ENCODE data around the gene PCYT1B. TPM values are rescaled to one million over a fixed set of nuclear protein-coding genes. Genes with fewer than 3 reads are reported as not detected.
"Not testable (repeated sequence)": the region's sequence is repeated elsewhere in the genome, so short reads cannot be mapped to it uniquely, and the experiment has no call there.

Gene PCYT1B
- total RNA-seq: under 1 TPM; 0.11 to 0.13 TPM

GRCh38 chrX:24647257-24648058, at the start of gene PCYT1B:
Gene PCYT1B, minus strand, starts transcription at chrX:24647347. Its CDS starts 242 bp downstream, at chrX:24647105.
- POLR2A ChIA-PET: no interaction called here
- CTCF ChIA-PET: no interaction called here

GRCh38 chrX:24696294-24696693, 49.1 kb upstream of the PCYT1B start:
- POLR2A ChIA-PET: no interaction called here
- CTCF ChIA-PET: interaction anchor here (0.5 kb wide), 1 partner anchor 680 kb away, joined by 4 read pairs; no protein-coding TSS in a partner anchor

GRCh38 chrX:24694825-24695224, 47.7 kb upstream of the PCYT1B start:
- ChIA-PET POLR2A (interaction anchor here (0.8 kb wide), 1 partner anchor 8 kb away, joined by 3 read pairs; no protein-coding TSS in a partner anchor), CTCF (no interaction called here)

- POLR2A ChIA-PET: interaction anchor here (0.6 to 0.8 kb wide), 2 partner anchors 9 kb away, joined by 3 read pairs; no protein-coding TSS in a partner anchor
- CTCF ChIA-PET: no interaction called here
These were observed 46.5 kb upstream of the PCYT1B start, which contains the start of gene POLA1 for GRCh38 chrX:24693453-24694202. Gene POLA1, plus strand, starts transcription at chrX:24693918. Its CDS starts 44 bp downstream, at chrX:24693962.

GRCh38 chrX:24692305-24692704, 45.2 kb upstream of the PCYT1B start:
- ChIA-PET POLR2A (no interaction called here), CTCF (no interaction called here)

- CTCF ChIA-PET: no interaction called here
- POLR2A ChIA-PET: no interaction called here
These were observed 36.9 kb upstream of the PCYT1B start for GRCh38 chrX:24684048-24684447.

GRCh38 chrX:24682739-24683432, 35.7 kb upstream of the PCYT1B start:
- POLR2A ChIA-PET: no interaction called here
- CTCF ChIA-PET: interaction anchor here (0.5 to 0.7 kb wide), 2 partner anchors 193 to 219 kb away, joined by 3 read pairs; no protein-coding TSS in a partner anchor

- POLR2A ChIA-PET: no interaction called here
- CTCF ChIA-PET: interaction anchor here (0.6 to 0.7 kb wide), 2 partner anchors 67 to 802 kb away, joined by 3 read pairs; no protein-coding TSS in a partner anchor
These were observed 29.4 kb upstream of the PCYT1B start for GRCh38 chrX:24676403-24677024.

GRCh38 chrX:24673424-24673823, 26.3 kb upstream of the PCYT1B start:
- ChIA-PET POLR2A (no interaction called here), CTCF (no interaction called here)

- POLR2A ChIA-PET: no interaction called here
- CTCF ChIA-PET: no interaction called here
These were observed 25.6 kb upstream of the PCYT1B start for GRCh38 chrX:24672701-24673190.

GRCh38 chrX:24668111-24668510, 21.0 kb upstream of the PCYT1B start:
- ChIA-PET CTCF (no interaction called here), POLR2A (no interaction called here)

- CTCF ChIA-PET: no interaction called here
These were observed 15.2 kb upstream of the PCYT1B start for GRCh38 chrX:24662352-24662751.

GRCh38 chrX:24661292-24661691, 14.1 kb upstream of the PCYT1B start:
- CTCF ChIA-PET: no interaction called here
- POLR2A ChIA-PET: no interaction called here

More at GRCh38 chrX:24662352-24662751, 15.2 kb upstream of the PCYT1B start:
- POLR2A ChIA-PET: no interaction called here

- ChIA-PET CTCF (no interaction called here), POLR2A (no interaction called here)
These were observed 12.5 kb upstream of the PCYT1B start for GRCh38 chrX:24659646-24660045.

- ChIA-PET POLR2A (no interaction called here), CTCF (no interaction called here)
These were observed 12.0 kb upstream of the PCYT1B start for GRCh38 chrX:24659106-24659505.

- ChIA-PET CTCF (no interaction called here), POLR2A (no interaction called here)
These were observed 11.3 kb upstream of the PCYT1B start for GRCh38 chrX:24658421-24658820.

- ChIA-PET CTCF (no interaction called here), POLR2A (no interaction called here)
These were observed 10.7 kb upstream of the PCYT1B start for GRCh38 chrX:24657671-24658386.

GRCh38 chrX:24655679-24656078, 8.5 kb upstream of the PCYT1B start:
- CTCF ChIA-PET: interaction anchor here (0.9 kb wide), 1 partner anchor 259 kb away, joined by 6 read pairs; no protein-coding TSS in a partner anchor
- POLR2A ChIA-PET: not testable (repeated sequence)

- ChIA-PET POLR2A (no interaction called here), CTCF (no interaction called here)
These were observed 4.6 kb upstream of the PCYT1B start for GRCh38 chrX:24651783-24652182.
